B cell (primary cell): Measurements from ENCODE around the gene PHRF1. TPM values are rescaled to one million over a fixed set of nuclear protein-coding genes. Genes with fewer than 3 reads are reported as not detected.

Source experiments
- ATAC-seq: fragments of 200-7000 bp; cut with Tn5 transposase; one replicate; pipeline ENCODE4 v1.10.0; 2021; ENCODE audit warnings: low read depth, mild to moderate bottlenecking, moderate number of reproducible peaks, moderate library complexity
- CTCF ChIA-PET: fragments of 350-600 bp; sonication (Branson Sonifier 250); formaldehyde crosslinking; loops from one replicate; lab custom pipeline; 2021; ENCODE audit warnings: antibody characterized with exemption, inconsistent platforms; lab: Charles Lee
- POLR2A ChIA-PET: fragments of 350-600 bp; sonication (Branson Sonifier 250); formaldehyde crosslinking; loops from one replicate; lab custom pipeline; 2021; ENCODE audit warnings: antibody characterized with exemption; lab: Charles Lee
- DNase-seq: peaks from one replicate; pipeline ENCODE4 v3.0.0; 2013
- H2AFZ ChIP-seq: 2 replicates; pipeline ENCODE4 v1.6.1; 2012; ENCODE audit warnings: mild to moderate bottlenecking, low read depth, low read length; ENCODE audit not compliant: insufficient read depth, poor library complexity, severe bottlenecking
- H3K27ac ChIP-seq, 2 donors: 1 replicate in 1 of 2; 2 replicates in 1 of 2; pipeline ENCODE4 v1.5.1; 2012 to 2013; ENCODE audit warnings: low read length in 2 of 2, mild to moderate bottlenecking in 2 of 2, moderate library complexity in 1 of 2
- H3K27me3 ChIP-seq, 4 experiments: fragments of 200-600 bp in 1 of 4; sonication (generic) in 1 of 4; replicated peaks in 1 of 4; 1 replicate in 2 of 4; 2 replicates in 2 of 4; pipeline versions ENCODE4 v1.6.1 to v1.7.0; 2013 to 2016; ENCODE audit warnings: low read length in 3 of 4, mild to moderate bottlenecking in 2 of 4, mixed read lengths in 1 of 4, moderate library complexity in 1 of 4; ENCODE audit not compliant: insufficient read depth in 4 of 4, control insufficient read depth in 3 of 4; ENCODE audit errors: control extremely low read depth in 1 of 4
- H3K36me3 ChIP-seq, 2 experiments: replicated peaks in 1 of 2; 1 replicate in 1 of 2; 2 replicates in 1 of 2; pipeline versions ENCODE4 v1.6.1 to v1.7.1; 2013; ENCODE audit warnings: low read length in 1 of 2; ENCODE audit not compliant: insufficient read depth in 2 of 2, control insufficient read depth in 1 of 2; ENCODE audit errors: control extremely low read depth in 1 of 2, extremely low read depth in 1 of 2
- H3K4me1 ChIP-seq, 2 donors: fragments of 200-600 bp in 1 of 2; sonication (generic) in 1 of 2; 1 replicate in 1 of 2; 2 replicates in 1 of 2; pipeline versions ENCODE4 v1.5.1 to v1.6.1; 2013 to 2017; ENCODE audit warnings: low read length in 2 of 2; ENCODE audit not compliant: control insufficient read depth in 2 of 2, insufficient read depth in 2 of 2
- H3K4me2 ChIP-seq: replicated peaks from 2 replicates; pipeline ENCODE3; 2012; ENCODE audit warnings: mild to moderate bottlenecking, low read depth, low read length; ENCODE audit not compliant: poor library complexity, severe bottlenecking
- H3K4me3 ChIP-seq, 5 experiments: fragments of 200-600 bp in 1 of 5; sonication (generic) in 1 of 5; 1 replicate in 3 of 5; 2 replicates in 2 of 5; pipeline versions ENCODE4 v1.5.1 to v1.7.0; 2011 to 2016; ENCODE audit warnings: low read length in 4 of 5, mild to moderate bottlenecking in 4 of 5, low read depth in 2 of 5, control low read depth in 1 of 5, moderate library complexity in 1 of 5; ENCODE audit not compliant: insufficient read depth in 1 of 5; ENCODE audit errors: control extremely low read depth in 1 of 5, extremely low read depth in 1 of 5
- H3K79me2 ChIP-seq: fragments of 200-600 bp; sonication (generic); one replicate; pipeline ENCODE4 v1.6.0; 2016; ENCODE audit warnings: low read length; ENCODE audit not compliant: control insufficient read depth, insufficient read depth
- H3K9ac ChIP-seq: fragments of 200-600 bp; sonication (generic); 2 replicates; pipeline ENCODE4 v1.6.1; 2017; ENCODE audit warnings: mild to moderate bottlenecking, low read length, moderate library complexity
- H3K9me3 ChIP-seq, 3 donors: one replicate each; pipeline versions ENCODE4 v1.6.1 to v1.7.1; 2013; ENCODE audit warnings: low read length in 2 of 3; ENCODE audit not compliant: control insufficient read depth in 2 of 3, insufficient read depth in 1 of 3; ENCODE audit errors: control extremely low read depth in 1 of 3
- H4K20me1 ChIP-seq: 2 replicates; pipeline ENCODE4 v1.6.0; 2012; ENCODE audit warnings: mild to moderate bottlenecking, low read length; ENCODE audit not compliant: insufficient read depth, control insufficient read depth, poor library complexity, severe bottlenecking
- H3K27ac Mint-ChIP-seq: one replicate; pipeline ENCODE4 v1.8.0; 2021; ENCODE audit warnings: mixed read lengths
- H3K27me3 Mint-ChIP-seq: one replicate; pipeline ENCODE4 v1.8.0; 2021; ENCODE audit warnings: mixed read lengths
- H3K4me1 Mint-ChIP-seq: one replicate; pipeline ENCODE4 v1.8.0; 2021; ENCODE audit warnings: mixed read lengths
- H3K4me3 Mint-ChIP-seq: one replicate; pipeline ENCODE4 v1.8.0; 2021; ENCODE audit warnings: mixed read lengths
- H3K9me3 Mint-ChIP-seq: one replicate; pipeline ENCODE4 v1.8.0; 2022; ENCODE audit warnings: mixed read lengths; ENCODE audit not compliant: insufficient read depth
- CTCF ChIP-seq: fragments of 200-600 bp; IDR thresholded peaks from one replicate; pipeline ENCODE4 v1.8.0; 2022; ENCODE audit warnings: antibody characterized with exemption, mild to moderate bottlenecking
- EZH2 ChIP-seq: IDR thresholded peaks from 2 replicates; pipeline ENCODE4 v1.6.1; 2012; ENCODE audit warnings: borderline replicate concordance, low read depth, mild to moderate bottlenecking, moderate library complexity, low read length; ENCODE audit not compliant: insufficient read depth, poor library complexity, severe bottlenecking
- whole genome bisulfite sequencing: methylation state at CpG from one replicate; pipeline ENCODE4 v1.1.5; 2013; ENCODE audit warnings: missing lambda C conversion rate; ENCODE audit not compliant: insufficient coverage; 5-methylcytosine and 5-hydroxymethylcytosine counted together
- intact Hi-C: fragments of 100-400 bp; cut with micrococcal nuclease; formaldehyde crosslinking; loops from one replicate; pipeline ENCODE4 v1.10.0; 2022
- polyA plus RNA-seq: library from polyadenylated mRNA; depleted of rRNA; stranded (reverse); fragments of >200 nt; gene quantifications from 2 replicates; pipeline ENCODE4 v1.2.3, GENCODE V29; 2012
- total RNA-seq, 2 donors: library from RNA; stranded (reverse); fragments of 120-200 nt in 1 of 2; gene quantifications; 1 replicate in 1 of 2; 2 replicates in 1 of 2; pipeline versions ENCODE4 v1.2.3 to v1.2.4, GENCODE V29; 2013 to 2022

PHRF1 gene
- total and polyA plus RNA-seq, 2 donors (not counting 1 experiment from before 2014, with no cell fraction given), result 22.3 to 57.9 TPM

GRCh38 chr11:621838-622237, 45.6 kb downstream of the PHRF1 start:
- no peak overlapping the region for H2AFZ ChIP-seq
- H3K27me3 Mint-ChIP-seq, result peaks cover 5% of the 10 kb centered on the region
- no peaks in the 10 kb centered on the region for H3K36me3 ChIP-seq
- intact Hi-C loops, result no loop called here
- no peaks in the 10 kb centered on the region for H3K79me2 ChIP-seq
- CTCF ChIA-PET, result no interaction called here
- ATAC-seq (no peak), DNase-seq (no peak)
- no peak overlapping the region for H3K4me3 Mint-ChIP-seq
- H3K4me3 ChIP-seq, result no peak overlapping the region
- WGBS, result 92% methylated on average over 26 of the region's 27 CpGs
- no peak overlapping the region for H3K27ac Mint-ChIP-seq
- H3K9ac ChIP-seq, result no peak overlapping the region
- H3K27me3 ChIP-seq, result peaks cover 0 to 25% (median 8%) of the 10 kb centered on the region in 4 experiments
- H3K4me1 ChIP-seq, result peaks cover 11% of the 10 kb centered on the region in 2 donors
- H3K9me3 ChIP-seq, result no peaks in the 10 kb centered on the region
- H3K9me3 Mint-ChIP-seq, result no peaks in the 10 kb centered on the region
- POLR2A ChIA-PET, result no interaction called here
- H3K27ac ChIP-seq, result no peak overlapping the region
- TF ChIP-seq EZH2 (no peak), CTCF (no peak)
- no peaks in the 10 kb centered on the region for H4K20me1 ChIP-seq
- H3K4me2 ChIP-seq, result no peak overlapping the region
- peaks cover 4% of the 10 kb centered on the region for H3K4me1 Mint-ChIP-seq

GRCh38 chr11:623349-623869, 47.1 kb downstream of the PHRF1 start:
- 93% methylated on average over 15 of the region's 15 CpGs for WGBS

More at GRCh38 chr11:623349-623869, 47.1 kb downstream of the PHRF1 start:
- H3K36me3 ChIP-seq, result no peaks in the 10 kb centered on the region
- H3K4me1 ChIP-seq, result peaks cover 12 to 13% of the 10 kb centered on the region in 2 donors
- H3K9me3 Mint-ChIP-seq, result no peaks in the 10 kb centered on the region
- DNase-seq, result no peak
- H3K9ac ChIP-seq, result no peak overlapping the region
- POLR2A ChIA-PET, result interaction anchor here (0.7 to 0.9 kb wide), 2 partner anchors 8 to 40 kb away, joined by 3 to 7 read pairs; partner anchors contain the start of gene IRF7
- intact Hi-C loops, result no loop called here
- TF ChIP-seq CTCF, result no peak
- H3K27ac ChIP-seq, result no peak overlapping the region
- H3K4me1 Mint-ChIP-seq, result peaks cover 9% of the 10 kb centered on the region
- H3K27me3 ChIP-seq, result peaks cover 0 to 34% (median 11%) of the 10 kb centered on the region in 4 experiments
- CTCF ChIA-PET, result no interaction called here
- no peak overlapping the region for H3K4me3 ChIP-seq
- H3K4me2 ChIP-seq, result no peak overlapping the region
- peaks cover 13% of the 10 kb centered on the region for H3K27me3 Mint-ChIP-seq
- H3K79me2 ChIP-seq, result no peaks in the 10 kb centered on the region
- ATAC-seq, result no peak
- no peak overlapping the region for H3K4me3 Mint-ChIP-seq
- H4K20me1 ChIP-seq, result no peaks in the 10 kb centered on the region
- H3K9me3 ChIP-seq, result peaks cover 0 to 8% (median 0%) of the 10 kb centered on the region in 3 donors
- no peak overlapping the region for H2AFZ ChIP-seq
- no peak overlapping the region for H3K27ac Mint-ChIP-seq
